Measurements from ENCODE around the gene SASH1. TPM values are rescaled to one million over a fixed set of nuclear protein-coding genes. Genes with fewer than 3 reads are reported as not detected.
A peak's percentile ranks its signal among the peaks of the same experiment; 100 is the strongest.

The SASH1 gene
- total RNA-seq, 4 donors from 2014 or later, result 55.3 to 118 (median 79.6) TPM

- Histone ChIP-seq H3K4me3 (no peak overlapping the region), H3K27me3 (no peaks in the 10 kb centered on the region), H3K9me3 (no peaks in the 10 kb centered on the region), H3K27ac (peak overlapping the region in 3 of 4 donors; percentile 68 to 80 (median 79)), H3K4me1 (peaks cover under 1 to 78% (median 35%) of the 10 kb centered on the region in 3 donors), H3K36me3 (peaks cover 0 to 66% (median 0%) of the 10 kb centered on the region in 3 donors)
- TF ChIP-seq POLR2A (IDR thresholded peaks at IDR 0.05), result no peak
- TF ChIP-seq, protein P1, sequence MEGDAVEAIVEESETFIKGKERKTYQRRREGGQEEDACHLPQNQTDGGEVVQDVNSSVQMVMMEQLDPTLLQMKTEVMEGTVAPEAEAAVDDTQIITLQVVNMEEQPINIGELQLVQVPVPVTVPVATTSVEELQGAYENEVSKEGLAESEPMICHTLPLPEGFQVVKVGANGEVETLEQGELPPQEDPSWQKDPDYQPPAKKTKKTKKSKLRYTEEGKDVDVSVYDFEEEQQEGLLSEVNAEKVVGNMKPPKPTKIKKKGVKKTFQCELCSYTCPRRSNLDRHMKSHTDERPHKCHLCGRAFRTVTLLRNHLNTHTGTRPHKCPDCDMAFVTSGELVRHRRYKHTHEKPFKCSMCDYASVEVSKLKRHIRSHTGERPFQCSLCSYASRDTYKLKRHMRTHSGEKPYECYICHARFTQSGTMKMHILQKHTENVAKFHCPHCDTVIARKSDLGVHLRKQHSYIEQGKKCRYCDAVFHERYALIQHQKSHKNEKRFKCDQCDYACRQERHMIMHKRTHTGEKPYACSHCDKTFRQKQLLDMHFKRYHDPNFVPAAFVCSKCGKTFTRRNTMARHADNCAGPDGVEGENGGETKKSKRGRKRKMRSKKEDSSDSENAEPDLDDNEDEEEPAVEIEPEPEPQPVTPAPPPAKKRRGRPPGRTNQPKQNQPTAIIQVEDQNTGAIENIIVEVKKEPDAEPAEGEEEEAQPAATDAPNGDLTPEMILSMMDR (IDR thresholded peaks at IDR 0.05), result no peak
- whole genome bisulfite sequencing, 2 donors, result 38 to 45% methylated on average over 1 of the region's 1 CpG
- intact Hi-C loops (cut with DNase I), result no loop called here
- DNase-seq, result no peak
Measured at GRCh38 chr6:148395583-148396101, 53.0 kb downstream of the SASH1 start.

GRCh38 chr6:148396411-148396810 lies 53.8 kb downstream of the SASH1 start:
- H3K9me3 ChIP-seq, result no peaks in the 10 kb centered on the region
- H3K36me3 ChIP-seq, result peaks cover 0 to 58% (median 0%) of the 10 kb centered on the region in 3 donors
- peaks cover 4 to 86% (median 35%) of the 10 kb centered on the region in 3 donors for H3K4me1 ChIP-seq
- peak overlapping the region in 3 of 4 donors; percentile 13 to 80 (median 79) for H3K27ac ChIP-seq
- intact Hi-C loops (cut with DNase I), result no loop called here
- DNase-seq, result no peak
- TF ChIP-seq, protein P1 (IDR thresholded peaks at IDR 0.05), result no peak
- no peak for TF ChIP-seq POLR2A (IDR thresholded peaks at IDR 0.05)
- WGBS, 2 donors, result 60 to 91% methylated on average over 1 to 2 of the region's 2 CpGs
- no peaks in the 10 kb centered on the region for H3K27me3 ChIP-seq
- H3K4me3 ChIP-seq, result no peak overlapping the region

DNA sequence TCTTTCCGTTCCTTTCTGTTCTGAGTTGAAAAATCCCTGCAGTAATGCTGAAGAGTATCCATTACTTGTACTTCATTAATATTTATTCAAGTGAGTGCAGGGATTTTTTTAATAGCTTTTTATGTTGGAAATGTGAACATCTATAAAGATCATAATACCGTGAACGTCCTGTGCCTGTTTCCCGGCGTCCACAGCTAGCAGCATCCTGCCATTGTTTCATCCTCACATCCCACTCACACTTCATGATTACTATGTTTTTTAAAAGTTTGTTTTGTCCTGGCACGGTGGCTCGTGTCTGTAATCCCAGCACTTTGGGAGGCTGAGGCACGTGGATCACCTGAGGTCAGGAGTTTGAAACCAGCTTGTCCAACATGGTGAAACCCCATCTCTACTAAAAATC lies 54.3 kb downstream of the SASH1 start:
- Histone ChIP-seq H3K9me3 (no peaks in the 10 kb centered on the region), H3K36me3 (peaks cover 0 to 53% (median 0%) of the 10 kb centered on the region in 3 donors), H3K4me1 (peaks cover 4 to 91% (median 35%) of the 10 kb centered on the region in 3 donors), H3K4me3 (no peak overlapping the region), H3K27me3 (no peaks in the 10 kb centered on the region), H3K27ac (peak overlapping the region in 3 of 4 donors; percentile 13 to 79 (median 68))
- DNase-seq, result no peak
- TF ChIP-seq, protein P1 (IDR thresholded peaks at IDR 0.05), result no peak
- TF ChIP-seq POLR2A (IDR thresholded peaks at IDR 0.05), result no peak
- intact Hi-C loops (cut with DNase I), result no loop called here
- 68 to 71% methylated on average over 8 of the region's 8 CpGs for whole genome bisulfite sequencing, 2 donors

- TF ChIP-seq POLR2A (IDR thresholded peaks at IDR 0.05), result no peak
- TF ChIP-seq, protein P1 (IDR thresholded peaks at IDR 0.05), result no peak
- no peak for DNase-seq
- no peak overlapping the region for H3K4me3 ChIP-seq
- WGBS, 2 donors, result 66 to 83% methylated on average over 6 of the region's 6 CpGs
- peaks cover 4 to 93% (median 29%) of the 10 kb centered on the region in 3 donors for H3K4me1 ChIP-seq
- peak overlapping the region in 3 of 4 donors; percentile 53 to 79 (median 68) for H3K27ac ChIP-seq
- H3K9me3 ChIP-seq, result no peaks in the 10 kb centered on the region
- no peaks in the 10 kb centered on the region for H3K27me3 ChIP-seq
- H3K36me3 ChIP-seq, result peaks cover 0 to 46% (median 0%) of the 10 kb centered on the region in 3 donors
- intact Hi-C loops (cut with DNase I), result no loop called here
Measured at GRCh38 chr6:148398244-148398643, 55.6 kb downstream of the SASH1 start.

GRCh38 chr6:148398678-148399077 lies 56.0 kb downstream of the SASH1 start:
- H3K4me3 ChIP-seq, result no peak overlapping the region
- H3K9me3 ChIP-seq, result no peaks in the 10 kb centered on the region
- peak overlapping the region in 3 of 4 donors; percentile 53 to 79 (median 68) for H3K27ac ChIP-seq
- 41 to 50% methylated on average over 1 of the region's 1 CpG for WGBS, 2 donors
- TF ChIP-seq, protein P1 (IDR thresholded peaks at IDR 0.05), result no peak
- TF ChIP-seq POLR2A (IDR thresholded peaks at IDR 0.05), result no peak
- no peak for DNase-seq
- peaks cover 0 to 42% (median 0%) of the 10 kb centered on the region in 3 donors for H3K36me3 ChIP-seq
- H3K4me1 ChIP-seq, result peaks cover 4 to 93% (median 28%) of the 10 kb centered on the region in 3 donors
- intact Hi-C loops (cut with DNase I), result no loop called here
- no peaks in the 10 kb centered on the region for H3K27me3 ChIP-seq

Measured in esophagus squamous epithelium (tissue), 5 donors.